Measurements from ENCODE around the gene DHCR24.

DHCR24 gene

GRCh38 chr1:54814571-54814970 lies 72.4 kb downstream of the DHCR24 start:
- DNase-seq = no peak

DNA sequence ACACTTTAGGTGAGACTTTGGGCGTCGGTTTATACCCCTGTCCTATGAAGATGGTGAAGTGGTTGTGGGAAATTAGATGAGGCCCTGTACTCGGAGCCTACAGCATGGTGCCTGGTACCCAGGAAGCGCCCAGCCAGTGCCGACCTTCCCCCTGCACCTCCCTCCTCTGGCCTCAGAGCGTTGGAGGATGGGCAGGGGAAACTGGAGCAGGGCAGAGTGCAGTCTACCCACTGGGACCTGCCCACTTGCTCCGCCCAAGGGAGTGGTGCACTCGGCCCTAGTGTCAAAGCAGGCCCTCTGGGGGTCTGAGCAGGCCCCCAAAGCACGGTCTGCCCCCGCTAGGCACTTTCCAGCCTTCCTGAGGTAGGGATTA lies 72.9 kb downstream of the DHCR24 start:
- no peak for DNase-seq

DNA sequence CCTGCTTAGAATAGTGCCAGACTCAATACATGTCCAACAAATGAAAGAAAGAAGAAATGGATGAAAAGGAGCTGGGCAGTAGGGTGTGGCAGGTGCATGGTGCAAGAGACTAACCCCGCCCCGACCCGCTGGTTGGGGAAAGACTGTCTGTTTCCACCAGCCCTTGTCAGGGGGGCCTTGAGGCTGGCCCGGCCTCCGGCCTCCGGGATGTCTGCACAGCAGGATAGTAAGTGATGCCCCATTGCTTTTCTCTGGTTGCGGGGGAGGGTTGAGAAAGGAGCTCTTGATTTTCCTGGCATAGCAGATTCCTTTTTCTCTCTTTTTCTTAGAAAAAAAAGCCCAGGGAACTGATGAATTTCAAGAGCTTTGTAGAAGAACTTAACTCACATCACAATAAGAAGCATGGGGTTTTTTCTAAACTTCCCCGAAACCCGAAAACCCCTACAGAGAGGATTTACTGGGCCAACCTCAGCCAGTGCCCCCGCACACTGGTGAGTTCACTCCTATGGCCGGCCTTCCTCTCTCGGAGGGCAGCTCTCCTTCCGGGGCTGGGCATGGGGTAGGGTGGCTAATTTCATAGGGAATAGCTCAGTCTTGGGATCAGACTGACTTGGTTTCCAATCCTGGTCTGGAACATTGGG lies 73.4 kb downstream of the DHCR24 start:
- DNase-seq = no peak

DNA sequence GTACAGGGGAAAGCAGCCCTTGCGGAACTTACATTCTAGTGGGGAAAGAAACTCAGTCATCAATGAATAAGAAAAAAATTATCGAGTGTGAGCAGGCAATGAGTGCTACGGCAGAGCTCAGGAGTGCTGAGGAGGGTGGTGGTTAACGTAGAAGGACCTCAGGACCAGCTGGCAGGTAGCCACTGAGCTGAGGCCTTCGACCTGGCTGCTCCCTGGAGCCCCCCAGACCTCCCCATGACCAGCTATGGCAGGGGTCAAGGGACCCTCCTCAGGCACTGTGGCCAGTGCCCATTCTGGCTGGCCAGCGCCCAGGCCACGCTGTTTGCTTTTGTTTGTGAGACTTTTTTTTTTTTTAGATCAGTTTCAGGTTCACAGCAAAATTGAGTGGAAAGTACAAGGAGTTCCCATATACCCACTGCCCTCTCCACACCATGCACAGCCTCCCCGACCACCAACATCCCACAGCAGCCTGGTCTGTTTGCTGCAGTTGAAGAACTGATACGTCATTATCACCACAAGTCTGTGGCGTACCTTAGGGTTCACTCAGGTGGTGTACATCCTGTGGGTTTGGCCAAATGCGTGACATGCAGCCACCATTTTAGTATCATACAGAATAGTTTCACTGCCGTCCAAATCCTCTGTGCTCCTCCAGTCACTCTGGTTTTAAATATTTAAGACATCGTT lies 74.1 kb downstream of the DHCR24 start:
- no peak for DNase-seq

- no peak for DNase-seq
Measured at GRCh38 chr1:54811739-54812655, 75.0 kb downstream of the DHCR24 start.

DNA sequence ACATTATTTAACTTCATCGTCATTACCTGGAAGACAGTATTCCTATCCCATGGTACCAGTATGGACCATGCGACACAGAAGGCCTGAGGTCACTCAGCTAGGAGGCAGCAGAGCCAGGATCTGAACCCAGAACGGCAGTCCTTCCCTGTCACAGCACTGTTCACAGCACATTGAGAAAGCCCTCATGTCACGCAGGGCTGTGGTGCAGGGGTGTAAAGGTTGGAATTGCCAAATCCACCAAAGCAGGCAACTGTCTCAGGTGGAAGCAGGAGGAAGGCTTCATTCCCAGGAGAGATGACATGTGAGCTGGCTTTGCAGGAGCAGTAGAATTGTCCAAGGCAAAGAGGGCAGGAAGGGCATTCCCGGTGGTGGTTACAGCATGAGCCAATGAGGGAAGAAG lies 75.9 kb downstream of the DHCR24 start:
- DNase-seq = no peak

GRCh38 chr1:54810153-54810942 lies 76.6 kb downstream of the DHCR24 start:
- peak; percentile 16 for DNase-seq

DNA sequence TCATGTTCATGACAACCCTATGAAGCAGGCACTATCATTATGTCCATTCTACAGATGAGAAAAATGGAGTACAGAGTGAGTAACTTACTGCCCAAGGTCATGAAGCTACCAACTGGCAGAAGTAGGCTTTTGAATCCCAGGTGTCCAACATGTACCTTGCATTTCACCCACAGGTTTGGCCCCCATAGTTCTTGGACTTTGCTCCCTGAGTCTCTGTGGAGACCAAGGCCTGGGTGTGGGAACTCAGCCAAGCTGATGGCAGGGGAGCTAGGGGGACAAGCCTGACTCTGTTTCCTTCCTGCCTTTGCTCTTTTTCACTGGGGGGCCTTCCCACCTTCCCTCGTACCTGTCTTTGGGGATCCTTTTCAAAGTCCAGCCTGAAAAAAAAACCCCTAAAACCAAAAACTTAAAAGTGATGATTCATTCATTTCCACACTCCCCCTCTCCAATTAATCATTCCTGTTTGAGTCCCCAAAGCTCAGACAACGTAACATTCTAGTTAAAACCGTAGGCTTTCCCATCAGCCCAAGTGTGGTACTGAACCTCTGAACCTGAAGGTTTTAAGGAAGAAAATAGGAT lies 77.4 kb downstream of the DHCR24 start:
- DNase-seq = no peak

DNA sequence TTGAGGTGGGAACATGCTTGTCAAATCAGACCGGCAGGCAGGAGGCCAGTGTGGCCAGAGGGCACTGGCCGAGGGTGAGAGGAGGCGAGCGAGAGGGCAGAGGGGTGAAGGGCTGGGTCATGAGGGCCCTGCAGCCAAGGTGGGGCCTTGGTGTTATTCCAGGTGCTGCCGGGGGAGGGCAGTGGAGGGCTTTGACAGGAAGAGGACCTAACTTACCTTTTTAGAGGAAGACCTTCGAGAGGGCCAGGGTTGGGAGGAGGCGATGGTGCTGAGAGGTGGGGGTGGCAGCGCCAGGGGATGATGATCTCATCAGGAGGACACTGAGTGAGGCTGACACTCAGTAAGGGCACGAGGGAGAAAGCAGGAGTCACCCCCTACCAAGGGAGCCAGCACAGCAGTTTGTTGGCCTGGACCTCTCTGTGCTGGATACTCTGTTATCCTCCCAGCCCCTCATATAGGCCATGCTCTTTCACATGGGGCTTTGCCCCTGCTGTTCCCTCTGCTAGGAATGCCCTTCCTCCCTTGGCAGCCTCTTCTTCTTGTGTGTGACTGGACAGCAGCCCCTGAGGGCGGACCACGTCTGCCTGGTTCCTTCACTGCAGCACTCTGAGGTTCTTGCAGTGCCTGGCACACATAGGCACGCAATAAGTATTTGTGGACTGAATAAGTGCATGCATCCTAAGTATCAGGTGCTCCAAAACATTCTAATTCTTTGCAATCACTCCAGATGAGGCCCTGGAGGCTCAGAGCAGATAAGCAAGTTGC lies 78.4 kb downstream of the DHCR24 start:
- DNase-seq = no peak

- DNase-seq = no peak
Measured at GRCh38 chr1:54807756-54808155, 79.2 kb downstream of the DHCR24 start.

DNA sequence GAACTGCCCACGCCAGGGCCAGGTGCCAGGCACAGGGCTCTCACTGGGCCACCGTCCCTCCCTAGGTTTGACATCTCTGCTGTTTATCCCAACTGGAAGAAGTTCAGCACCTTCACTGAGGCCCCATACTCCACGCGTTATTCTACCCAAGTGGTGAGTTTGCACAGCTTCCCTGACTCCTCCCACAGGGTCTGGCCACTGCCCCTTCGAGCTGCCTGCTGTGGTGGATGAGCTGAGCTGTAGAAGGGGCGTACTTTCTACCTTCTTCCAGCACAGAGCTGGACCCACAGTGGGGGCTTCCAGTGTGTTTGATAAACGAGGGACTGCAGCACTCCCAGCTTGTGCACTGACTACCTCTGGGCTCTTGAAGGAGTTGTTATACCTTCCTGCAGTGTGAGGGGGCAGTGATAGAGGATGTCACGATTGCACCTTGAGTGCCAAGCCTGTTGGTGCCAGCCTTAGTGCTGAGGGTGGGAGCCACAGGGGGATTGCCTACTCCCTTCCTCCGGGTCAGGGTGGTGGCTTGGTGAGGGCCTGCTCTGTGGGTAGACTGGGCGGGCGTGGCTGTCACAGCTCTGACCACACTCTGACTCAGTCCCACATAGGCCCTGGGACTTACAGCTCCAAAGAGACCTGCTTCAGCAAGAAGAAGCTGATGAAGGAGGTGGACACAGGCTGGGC lies 79.9 kb downstream of the DHCR24 start:
- no peak for DNase-seq

- no peak for DNase-seq
Measured at GRCh38 chr1:54805981-54806381, 81.0 kb downstream of the DHCR24 start.

- DNase-seq = no peak
Measured at GRCh38 chr1:54805466-54805865, 81.5 kb downstream of the DHCR24 start.

DNA sequence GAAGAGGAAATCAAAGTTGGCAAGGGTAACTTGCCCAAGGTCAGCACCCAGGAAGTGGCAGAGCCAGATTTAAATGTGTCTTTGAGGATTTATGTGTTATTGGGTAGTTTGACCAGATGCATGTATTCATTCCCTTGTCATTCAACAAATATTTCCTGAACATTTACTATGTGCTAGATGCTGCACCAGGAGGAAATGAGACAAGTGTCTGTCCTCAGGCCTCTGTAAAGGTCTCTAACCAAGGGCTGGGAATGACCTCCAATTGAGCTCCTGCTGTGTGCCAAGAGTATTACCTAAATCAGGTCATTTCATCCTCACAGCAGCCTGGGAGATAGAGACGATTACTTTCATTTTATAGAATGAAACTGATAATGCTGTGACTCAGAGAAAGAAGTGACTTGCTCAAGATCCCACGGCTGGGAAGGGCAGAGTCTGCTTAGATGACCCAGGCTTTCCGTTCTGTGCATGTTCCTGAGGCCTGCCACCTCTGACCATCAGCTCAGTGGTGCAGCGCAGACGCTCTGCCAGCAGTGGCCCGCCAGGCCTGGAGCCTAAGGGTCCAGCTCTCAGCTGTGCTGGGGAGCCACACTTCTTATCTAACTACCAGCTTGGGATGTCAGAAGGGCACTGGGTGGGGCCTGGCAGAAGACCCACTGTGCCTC lies 82.4 kb downstream of the DHCR24 start:
- no peak for DNase-seq

- DNase-seq = no peak
Measured at GRCh38 chr1:54803761-54804470, 83.1 kb downstream of the DHCR24 start.

GRCh38 chr1:54800899-54801759 lies 85.9 kb downstream of the DHCR24 start, which contains the start of gene TTC22:
Gene TTC22 (minus strand): TSS chr1:54801323. CDS start chr1:54801163, 160 bp downstream.
- DNase-seq = no peak

DNA sequence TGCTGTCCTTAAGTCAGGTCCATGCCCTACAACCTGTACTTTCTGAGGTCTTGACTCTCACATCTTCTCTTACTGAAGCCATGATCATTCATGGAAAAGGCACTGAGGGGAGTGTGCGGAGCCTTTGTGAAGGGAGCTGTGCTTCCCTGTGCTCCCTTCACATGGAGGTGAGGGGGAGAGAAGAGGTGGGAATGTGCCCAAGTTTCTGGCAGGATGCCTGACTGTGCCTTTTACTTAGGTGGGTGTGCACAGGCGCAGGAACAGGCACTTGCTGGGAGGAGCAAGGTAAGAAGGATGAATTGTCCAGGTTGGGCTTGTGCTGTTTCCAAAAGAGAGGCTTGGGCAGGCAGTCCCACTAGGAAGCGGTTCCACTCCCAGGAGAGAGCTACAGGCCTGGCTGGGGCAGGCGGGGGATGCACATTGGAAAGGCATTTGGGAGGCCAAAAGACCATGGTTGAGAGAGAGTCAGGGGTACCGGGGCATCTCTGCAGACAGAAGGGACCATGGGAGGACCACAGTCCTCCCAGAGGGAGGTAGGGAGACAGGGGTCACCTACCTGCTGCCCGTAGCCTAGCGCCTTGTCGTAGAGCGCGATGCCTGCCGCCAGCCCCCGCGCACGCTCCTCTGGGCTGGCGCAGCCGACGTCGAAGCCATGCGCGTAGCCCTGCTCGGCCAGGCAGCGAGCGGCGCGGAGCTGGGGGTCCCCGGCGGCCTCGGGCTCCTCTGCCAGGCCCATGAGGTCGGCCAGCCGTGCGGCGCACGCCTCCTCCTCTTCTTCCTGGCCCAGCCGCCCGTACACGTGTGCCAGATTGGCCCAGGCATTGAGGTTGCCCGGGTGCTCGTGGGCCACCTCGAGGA lies 86.7 kb downstream of the DHCR24 start:
- no peak for DNase-seq
